Endothelial cell of umbilical vein (primary cell): ENCODE measurements around the gene DPYSL4. TPM values are rescaled to one million over a fixed set of nuclear protein-coding genes. Genes with fewer than 3 reads are reported as not detected.
"Not testable (repeated sequence)": the region's sequence is repeated elsewhere in the genome, so short reads cannot be mapped to it uniquely, and the experiment has no call there.

ENCODE experiments used
- BruUV-seq: library from RNA; stranded (reverse); fragments of 400-500 nt; replicated peaks from 2 replicates; lab custom pipeline; 2021; lab: Mats Ljungman, UMichigan
- CTCF ChIA-PET: fragments of 300-600, 350-600 bp; sonication (Branson Sonifier 250); formaldehyde crosslinking; loops from one replicate; lab custom pipeline; 2021; ENCODE audit warnings: antibody characterized with exemption, inconsistent platforms; lab: Charles Lee
- POLR2A ChIA-PET: fragments of 300-600, 350-600 bp; sonication (Branson Sonifier 250); formaldehyde crosslinking; loops from one replicate; lab custom pipeline; 2021; ENCODE audit warnings: antibody characterized with exemption, inconsistent platforms; lab: Charles Lee
- DNase-seq: peaks from one replicate; pipeline ENCODE4 v3.0.0-alpha.2; 2011; ENCODE audit warnings: low read depth, low spot score
- FAIRE-seq: peaks from 2 replicates; lab custom pipeline; 2011; peaks lifted over from hg19 to GRCh38; lab: Jason Lieb, UNC
- H2AFZ ChIP-seq: 2 replicates; pipeline ENCODE4 v1.6.0; 2012; ENCODE audit warnings: low read depth, low read length, control low read depth, inconsistent platforms
- H3K27ac ChIP-seq: 2 replicates; pipeline ENCODE4 v1.5.1; 2011; ENCODE audit warnings: low read depth, mild to moderate bottlenecking, control low read depth, low read length, moderate library complexity; ENCODE audit not compliant: insufficient read depth
- H3K27me3 ChIP-seq, 2 experiments: 2 replicates each; pipeline versions ENCODE4 v1.6.0 to v1.6.1; 2011; ENCODE audit warnings: low read length in 2 of 2, mixed read lengths in 1 of 2; ENCODE audit not compliant: control insufficient read depth in 2 of 2, insufficient read depth in 2 of 2
- H3K36me3 ChIP-seq, 2 experiments: 2 replicates in 1 of 2; 3 replicates in 1 of 2; pipeline ENCODE4 v1.5.1; 2011; ENCODE audit warnings: low read length in 2 of 2, mild to moderate bottlenecking in 1 of 2, moderate library complexity in 1 of 2; ENCODE audit not compliant: control insufficient read depth in 2 of 2, insufficient read depth in 2 of 2; ENCODE audit errors: extremely low read depth in 1 of 2
- H3K4me1 ChIP-seq: 3 replicates; pipeline ENCODE4 v1.5.1; 2011; ENCODE audit warnings: mild to moderate bottlenecking, low read length; ENCODE audit not compliant: control insufficient read depth, insufficient read depth; ENCODE audit errors: extremely low read depth
- H3K4me2 ChIP-seq: 2 replicates; pipeline ENCODE4 v1.6.1; 2011; ENCODE audit warnings: low read length, control low read depth, mixed read lengths; ENCODE audit not compliant: insufficient read depth
- H3K4me3 ChIP-seq, 3 experiments: fragments of 200-600 bp in 1 of 3; sonication (generic), shearing (Covaris generic) in 1 of 3; replicated peaks in 1 of 3; 2 replicates each; pipeline ENCODE4 v1.5.1; 2011 to 2016; ENCODE audit warnings: control low read depth in 3 of 3, low read length in 3 of 3, mild to moderate bottlenecking in 2 of 3, inconsistent platforms in 1 of 3, low read depth in 1 of 3, moderate library complexity in 1 of 3; ENCODE audit not compliant: insufficient read depth in 1 of 3
- H3K79me2 ChIP-seq: 2 replicates; pipeline ENCODE4 v1.6.0; 2012; ENCODE audit warnings: low read length, inconsistent platforms; ENCODE audit not compliant: control insufficient read depth, insufficient read depth
- H3K9ac ChIP-seq: replicated peaks from 2 replicates; pipeline ENCODE3; 2011; ENCODE audit warnings: low read length, control low read depth; ENCODE audit not compliant: insufficient read depth; ENCODE audit errors: extremely low read depth
- H3K9me1 ChIP-seq: replicated peaks from 3 replicates; pipeline ENCODE4 v1.6.0; 2011; ENCODE audit warnings: mild to moderate bottlenecking, low read length; ENCODE audit not compliant: control insufficient read depth, insufficient read depth; ENCODE audit errors: extremely low read depth
- H3K9me3 ChIP-seq: replicated peaks from 2 replicates; pipeline ENCODE4 v1.5.1; 2012; ENCODE audit warnings: low read length, inconsistent platforms; ENCODE audit not compliant: control insufficient read depth, insufficient read depth
- H4K20me1 ChIP-seq: replicated peaks from 2 replicates; pipeline ENCODE3; 2011; ENCODE audit warnings: mild to moderate bottlenecking, low read length; ENCODE audit not compliant: control insufficient read depth, insufficient read depth; ENCODE audit errors: extremely low read depth
- CTCF ChIP-seq, 2 donors: IDR thresholded peaks; 1 replicate in 1 of 2; 2 replicates in 1 of 2; pipeline ENCODE4 v1.5.1; 2011; ENCODE audit warnings: low read length in 2 of 2, mild to moderate bottlenecking in 2 of 2, moderate library complexity in 2 of 2, control low read depth in 1 of 2, inconsistent platforms in 1 of 2, low read depth in 1 of 2; ENCODE audit not compliant: insufficient read depth in 1 of 2; ENCODE audit errors: extremely low read depth in 1 of 2
- EZH2 ChIP-seq: IDR thresholded peaks from 2 replicates; pipeline ENCODE4 v1.6.1; 2012; ENCODE audit warnings: borderline replicate concordance, low read depth, mild to moderate bottlenecking, moderate library complexity, low read length, inconsistent platforms; ENCODE audit not compliant: severe bottlenecking
- FOS ChIP-seq: IDR thresholded peaks from 2 replicates; pipeline ENCODE4 v1.6.1; 2011; ENCODE audit warnings: mild to moderate bottlenecking, low read length, moderate library complexity, borderline replicate concordance; ENCODE audit not compliant: insufficient read depth
- GATA2 ChIP-seq: IDR thresholded peaks from 2 replicates; pipeline ENCODE4 v1.7.0; 2011; ENCODE audit warnings: low read depth, mild to moderate bottlenecking, moderate library complexity, mixed read lengths, low read length; ENCODE audit not compliant: insufficient read length, insufficient read depth
- JUN ChIP-seq: IDR thresholded peaks from 2 replicates; pipeline ENCODE4 v1.6.1; 2011; ENCODE audit warnings: borderline replicate concordance, low read depth; ENCODE audit not compliant: insufficient read length, insufficient read depth
- MYC ChIP-seq: IDR thresholded peaks from one replicate; pipeline ENCODE4 v1.6.1; 2011; ENCODE audit warnings: mild to moderate bottlenecking, low read depth, low read length
- POLR2A ChIP-seq: IDR thresholded peaks from 2 replicates; pipeline ENCODE4 v1.6.1; 2012; ENCODE audit warnings: low read depth, mild to moderate bottlenecking, control low read depth, low read length
- POLR2AphosphoS5 ChIP-seq: IDR thresholded peaks from 2 replicates; pipeline ENCODE4 v1.6.1; 2012; ENCODE audit warnings: low read depth, mild to moderate bottlenecking, control low read depth, low read length, moderate library complexity; ENCODE audit not compliant: insufficient read depth
- dilution Hi-C: fragments of 300-500 bp; cut with MboI; formaldehyde crosslinking; loops from one replicate; pipeline ENCODE4 v1.15.0; 2019; ENCODE audit warnings: low sequenced_read_pairs; ENCODE audit not compliant: extremely low pct_ligation_motif_present
- intact Hi-C: fragments of 100-400 bp; cut with micrococcal nuclease; formaldehyde crosslinking; loops from one replicate; pipeline ENCODE4 v1.10.0; 2022
- polyA plus RNA-seq, 4 experiments: library from polyadenylated mRNA; depleted of rRNA in 3 of 4; stranded (reverse) in 3 of 4; unstranded in 1 of 4; fragments of >200 nt; gene quantifications; 2 replicates each; pipeline versions ENCODE4 v1.2.1 to v1.2.3, GENCODE V29; 2011 to 2012; ENCODE audit warnings: missing spikeins in 1 of 4
- total RNA-seq: library from RNA; stranded (reverse); gene quantifications from 2 replicates; pipeline ENCODE4 v1.2.3, GENCODE V29; 2021
- TF ChIP-seq, protein P1 (sequence below): IDR thresholded peaks from 2 replicates; pipeline ENCODE4 v1.6.1; 2011; ENCODE audit not compliant: insufficient read depth, insufficient read length

DPYSL4 gene
- total and polyA plus RNA-seq, 2 donors (not counting 3 experiments of a cell fraction or from before 2014, with no cell fraction given): 27.1 to 60.0 TPM

GRCh38 chr10:132158823-132159222, 27.9 kb upstream of the DPYSL4 start:
- POLR2A ChIA-PET: no interaction called here
- H3K9me3 ChIP-seq: no peaks in the 10 kb centered on the region
- TF ChIP-seq POLR2AphosphoS5 (no peak), MYC (no peak), JUN (no peak), GATA2 (no peak), FOS (no peak), CTCF (IDR thresholded peaks at IDR 0.05; ENCODE audit: extremely low read depth in 1 of 2, insufficient read depth in 1 of 2, low read depth in 1 of 2, low read length in 2 of 2) (no peak), POLR2A (no peak), EZH2 (no peak)
- TF ChIP-seq, protein P1, sequence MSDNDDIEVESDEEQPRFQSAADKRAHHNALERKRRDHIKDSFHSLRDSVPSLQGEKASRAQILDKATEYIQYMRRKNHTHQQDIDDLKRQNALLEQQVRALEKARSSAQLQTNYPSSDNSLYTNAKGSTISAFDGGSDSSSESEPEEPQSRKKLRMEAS: no peak
- no peak overlapping the region for H3K4me3 ChIP-seq
- no peak for FAIRE-seq
- H3K27ac ChIP-seq: no peak overlapping the region
- no peaks in the 10 kb centered on the region for H3K79me2 ChIP-seq
- H3K4me1 ChIP-seq: no peaks in the 10 kb centered on the region
- no peak for DNase-seq
- no peaks in the 10 kb centered on the region for H4K20me1 ChIP-seq
- no peaks in the 10 kb centered on the region for H3K36me3 ChIP-seq
- no peak overlapping the region for H2AFZ ChIP-seq
- intact Hi-C loops (no loop called here), dilution Hi-C loops (no loop called here)
- no peaks in the 10 kb centered on the region for H3K27me3 ChIP-seq
- no TSS peak for BruUV-seq
- no peak overlapping the region for H3K9ac ChIP-seq
- no peaks in the 10 kb centered on the region for H3K9me1 ChIP-seq
- no peak overlapping the region for H3K4me2 ChIP-seq
- CTCF ChIA-PET: no interaction called here

GRCh38 chr10:132159302-132160230, 27.2 kb upstream of the DPYSL4 start:
- H3K4me2 ChIP-seq, H3K27ac ChIP-seq, dilution Hi-C loops, FAIRE-seq, H3K79me2 ChIP-seq, H3K4me1 ChIP-seq, H2AFZ ChIP-seq, DNase-seq, H3K9ac ChIP-seq, BruUV-seq, H3K36me3 ChIP-seq, H3K9me1 ChIP-seq, intact Hi-C loops, H3K9me3 ChIP-seq, CTCF ChIA-PET, H3K27me3 ChIP-seq, H3K4me3 ChIP-seq, H4K20me1 ChIP-seq, POLR2A ChIA-PET: not testable (repeated sequence)
